CD14-positive monocyte (primary cell): ENCODE data around the gene NDUFA8. TPM values are rescaled to one million over a fixed set of nuclear protein-coding genes. Genes with fewer than 3 reads are reported as not detected.
A peak's percentile ranks its signal among the peaks of the same experiment; 100 is the strongest.

Experiments
- DNase-seq, 3 donors: peaks; one replicate each; pipeline ENCODE4 v3.0.0-alpha.2; 2011 to 2022
- H2AFZ ChIP-seq: 2 replicates; pipeline ENCODE4 v1.6.0; 2012; ENCODE audit warnings: mild to moderate bottlenecking, low read depth, low read length, inconsistent platforms; ENCODE audit not compliant: insufficient read depth, poor library complexity, severe bottlenecking
- H3K27ac ChIP-seq, 2 donors: 1 replicate in 1 of 2; 2 replicates in 1 of 2; pipeline ENCODE4 v1.5.1; 2012 to 2013; ENCODE audit warnings: low read length in 2 of 2, control low read depth in 1 of 2, inconsistent platforms in 1 of 2, low read depth in 1 of 2, mild to moderate bottlenecking in 1 of 2
- H3K27me3 ChIP-seq, 2 donors: one replicate each; pipeline versions ENCODE4 v1.6.0 to v1.6.1; 2011 to 2013; ENCODE audit warnings: low read length in 2 of 2; ENCODE audit not compliant: control insufficient read depth in 2 of 2, insufficient read depth in 2 of 2
- H3K36me3 ChIP-seq, 2 donors: replicated peaks in 1 of 2; 1 replicate in 1 of 2; 2 replicates in 1 of 2; pipeline versions ENCODE4 v1.5.1 to v1.6.1; 2012 to 2013; ENCODE audit warnings: low read length in 2 of 2, control low read depth in 1 of 2, inconsistent platforms in 1 of 2, mild to moderate bottlenecking in 1 of 2; ENCODE audit not compliant: insufficient read depth in 2 of 2, control insufficient read depth in 1 of 2
- H3K4me1 ChIP-seq, 2 donors: 1 replicate in 1 of 2; 2 replicates in 1 of 2; pipeline versions ENCODE4 v1.5.1 to v1.6.1; 2012 to 2013; ENCODE audit warnings: low read length in 2 of 2, control low read depth in 1 of 2, inconsistent platforms in 1 of 2, mild to moderate bottlenecking in 1 of 2, moderate library complexity in 1 of 2; ENCODE audit not compliant: insufficient read depth in 2 of 2, control insufficient read depth in 1 of 2
- H3K4me2 ChIP-seq: replicated peaks from 2 replicates; pipeline ENCODE3; 2012; ENCODE audit warnings: low read length, moderate library complexity, mild to moderate bottlenecking; ENCODE audit not compliant: poor library complexity, severe bottlenecking; ENCODE audit errors: extremely low read depth
- H3K4me3 ChIP-seq, 3 experiments: fragments of 200-600 bp in 1 of 3; sonication (generic) in 1 of 3; replicated peaks in 1 of 3; 1 replicate in 2 of 3; 2 replicates in 1 of 3; pipeline ENCODE4 v1.5.1; 2011 to 2013; ENCODE audit warnings: low read length in 3 of 3, mild to moderate bottlenecking in 3 of 3, control low read depth in 2 of 3, low read depth in 2 of 3, inconsistent platforms in 1 of 3, moderate library complexity in 1 of 3
- H3K79me2 ChIP-seq: 2 replicates; pipeline ENCODE4 v1.6.0; 2012; ENCODE audit warnings: mild to moderate bottlenecking, control low read depth, inconsistent platforms, low read length, moderate library complexity; ENCODE audit not compliant: insufficient read depth
- H3K9ac ChIP-seq: 2 replicates; pipeline ENCODE4 v1.6.0; 2017; ENCODE audit warnings: low read length, mild to moderate bottlenecking; ENCODE audit not compliant: insufficient read depth, poor library complexity, severe bottlenecking
- H3K9me3 ChIP-seq, 2 donors: replicated peaks in 1 of 2; 1 replicate in 1 of 2; 2 replicates in 1 of 2; pipeline versions ENCODE4 v1.5.1 to v1.6.1; 2012 to 2013; ENCODE audit warnings: low read length in 2 of 2, control low read depth in 1 of 2; ENCODE audit not compliant: control insufficient read depth in 1 of 2, insufficient read depth in 1 of 2
- H4K20me1 ChIP-seq: 2 replicates; pipeline ENCODE4 v1.6.0; 2012; ENCODE audit warnings: mild to moderate bottlenecking, low read length, control low read depth, moderate library complexity; ENCODE audit not compliant: insufficient read depth
- H3K27ac Mint-ChIP-seq, 7 donors: one replicate each; pipeline ENCODE4 v1.8.0; 2020; ENCODE audit warnings: mild to moderate bottlenecking in 7 of 7, mixed read lengths in 7 of 7, moderate library complexity in 6 of 7, inconsistent platforms in 2 of 7
- H3K27me3 Mint-ChIP-seq, 3 donors: one replicate each; pipeline ENCODE4 v1.8.0; 2021 to 2022; ENCODE audit warnings: low read depth in 3 of 3, mild to moderate bottlenecking in 3 of 3, mixed read lengths in 3 of 3, moderate library complexity in 3 of 3, inconsistent platforms in 1 of 3
- H3K36me3 Mint-ChIP-seq, 2 donors: one replicate each; pipeline ENCODE4 v1.8.0; 2020; ENCODE audit warnings: mixed read lengths in 2 of 2, inconsistent platforms in 1 of 2, mild to moderate bottlenecking in 1 of 2
- H3K4me1 Mint-ChIP-seq: one replicate; pipeline ENCODE4 v1.8.0; 2020; ENCODE audit warnings: mild to moderate bottlenecking, mixed read lengths
- H3K4me3 Mint-ChIP-seq, 2 donors: one replicate each; pipeline ENCODE4 v1.8.0; 2020; ENCODE audit warnings: mild to moderate bottlenecking in 2 of 2, mixed read lengths in 2 of 2, moderate library complexity in 1 of 2
- H3K9me3 Mint-ChIP-seq, 7 donors: one replicate each; pipeline ENCODE4 v1.8.0; 2020 to 2022; ENCODE audit warnings: mixed read lengths in 7 of 7, mild to moderate bottlenecking in 6 of 7, moderate library complexity in 6 of 7, inconsistent platforms in 2 of 7
- WGBS: methylation state at CpG from one replicate; pipeline ENCODE4 v1.1.5; 2013; ENCODE audit warnings: missing lambda C conversion rate; ENCODE audit not compliant: insufficient coverage; 5-methylcytosine and 5-hydroxymethylcytosine counted together
- intact Hi-C, 2 donors: fragments of 100-400 bp; cut with micrococcal nuclease; formaldehyde crosslinking; loops; one replicate each; pipeline versions ENCODE4 v1.15.0 to v1.15.1; 2023
- polyA plus RNA-seq, 3 donors: library from polyadenylated mRNA; depleted of rRNA in 1 of 3; unstranded in 2 of 3; stranded (reverse) in 1 of 3; fragments of 300-500 nt in 2 of 3; fragments of >200 nt in 1 of 3; fragmentation: Illumina TruSeq in 2 of 3; gene quantifications; 1 replicate in 2 of 3; 2 replicates in 1 of 3; pipeline ENCODE4 v1.2.3, GENCODE V29; 2012 to 2021
- TF ChIP-seq, protein P1 (sequence below): fragments of 200-600 bp; IDR thresholded peaks from one replicate; pipeline ENCODE4 v1.8.0; 2022; ENCODE audit warnings: antibody characterized with exemption, mild to moderate bottlenecking

Gene NDUFA8
- polyA plus RNA-seq, 3 donors = 19.6 to 71.2 (median 63.5) TPM

- WGBS = 40% methylated on average over 1 of the region's 1 CpG
- H3K27ac Mint-ChIP-seq = peak overlapping the region in 2 of 7 donors; percentile 34 to 64
- H3K4me3 Mint-ChIP-seq = no peak overlapping the region
- Histone ChIP-seq H4K20me1 (no peaks in the 10 kb centered on the region), H3K36me3 (peaks cover 56 to 65% of the 10 kb centered on the region in 2 donors), H3K27ac (no peak overlapping the region), H3K9me3 (no peaks in the 10 kb centered on the region), H3K4me3 (no peak overlapping the region), H3K9ac (no peak overlapping the region), H3K4me1 (no peaks in the 10 kb centered on the region), H3K27me3 (no peaks in the 10 kb centered on the region), H2AFZ (no peak overlapping the region), H3K4me2 (no peak overlapping the region), H3K79me2 (no peaks in the 10 kb centered on the region)
- DNase-seq = no peak
- intact Hi-C loops = no loop called here
- H3K36me3 Mint-ChIP-seq = peaks cover 49 to 64% of the 10 kb centered on the region in 2 donors
- peaks cover 3% of the 10 kb centered on the region for H3K4me1 Mint-ChIP-seq
- TF ChIP-seq, protein P1, sequence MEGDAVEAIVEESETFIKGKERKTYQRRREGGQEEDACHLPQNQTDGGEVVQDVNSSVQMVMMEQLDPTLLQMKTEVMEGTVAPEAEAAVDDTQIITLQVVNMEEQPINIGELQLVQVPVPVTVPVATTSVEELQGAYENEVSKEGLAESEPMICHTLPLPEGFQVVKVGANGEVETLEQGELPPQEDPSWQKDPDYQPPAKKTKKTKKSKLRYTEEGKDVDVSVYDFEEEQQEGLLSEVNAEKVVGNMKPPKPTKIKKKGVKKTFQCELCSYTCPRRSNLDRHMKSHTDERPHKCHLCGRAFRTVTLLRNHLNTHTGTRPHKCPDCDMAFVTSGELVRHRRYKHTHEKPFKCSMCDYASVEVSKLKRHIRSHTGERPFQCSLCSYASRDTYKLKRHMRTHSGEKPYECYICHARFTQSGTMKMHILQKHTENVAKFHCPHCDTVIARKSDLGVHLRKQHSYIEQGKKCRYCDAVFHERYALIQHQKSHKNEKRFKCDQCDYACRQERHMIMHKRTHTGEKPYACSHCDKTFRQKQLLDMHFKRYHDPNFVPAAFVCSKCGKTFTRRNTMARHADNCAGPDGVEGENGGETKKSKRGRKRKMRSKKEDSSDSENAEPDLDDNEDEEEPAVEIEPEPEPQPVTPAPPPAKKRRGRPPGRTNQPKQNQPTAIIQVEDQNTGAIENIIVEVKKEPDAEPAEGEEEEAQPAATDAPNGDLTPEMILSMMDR = no peak
- H3K27me3 Mint-ChIP-seq = no peaks in the 10 kb centered on the region
- peaks cover 0 to 1% (median 0%) of the 10 kb centered on the region in 7 donors for H3K9me3 Mint-ChIP-seq
Measured at GRCh38 chr9:122143296-122143695, 16.3 kb downstream of the NDUFA8 start.

- TF ChIP-seq, protein P1 = no peak
- Histone ChIP-seq H3K9ac (no peak overlapping the region), H3K36me3 (peaks cover 42 to 49% of the 10 kb centered on the region in 2 donors), H4K20me1 (no peaks in the 10 kb centered on the region), H3K4me2 (no peak overlapping the region), H3K27me3 (no peaks in the 10 kb centered on the region), H3K4me3 (no peak overlapping the region), H3K27ac (no peak overlapping the region), H3K4me1 (no peaks in the 10 kb centered on the region), H2AFZ (no peak overlapping the region), H3K79me2 (no peaks in the 10 kb centered on the region), H3K9me3 (no peaks in the 10 kb centered on the region)
- intact Hi-C loops = no loop called here
- Mint-ChIP-seq H3K9me3 (peaks cover 0 to 1% (median 0%) of the 10 kb centered on the region in 7 donors), H3K36me3 (peaks cover 35 to 47% of the 10 kb centered on the region in 2 donors), H3K27me3 (no peaks in the 10 kb centered on the region), H3K27ac (no peak overlapping the region), H3K4me1 (peaks cover 3% of the 10 kb centered on the region), H3K4me3 (no peak overlapping the region)
- WGBS = 100% methylated on average over 4 of the region's 5 CpGs
- no peak for DNase-seq
Measured at GRCh38 chr9:122141671-122142070, 17.9 kb downstream of the NDUFA8 start.
